ENCODE results near the gene IFNE.

DNA sequence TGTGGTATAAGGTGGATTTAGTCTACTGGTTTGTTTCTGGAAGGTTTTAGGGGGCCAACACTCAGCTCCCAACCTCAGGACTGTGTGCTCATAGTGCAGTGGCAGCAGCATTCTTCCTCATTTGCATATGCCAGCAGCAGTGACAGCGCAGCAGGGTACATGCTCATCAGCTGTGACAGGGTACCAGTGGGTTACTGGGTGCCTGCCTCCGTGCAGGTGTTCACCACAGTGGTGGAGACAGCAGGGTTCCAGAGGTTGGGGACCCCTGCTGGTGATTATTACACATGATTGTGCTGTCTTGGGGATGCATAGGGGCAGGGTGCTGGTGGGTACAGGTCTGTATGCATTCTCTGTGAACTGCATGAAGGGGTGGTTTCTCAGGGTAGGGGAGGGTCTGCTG lies 45.5 kb upstream of the IFNE start:
- TF ChIP-seq CTCF (IDR thresholded peaks at IDR 0.05) (no peak), POLR2A (IDR thresholded peaks at IDR 0.05) (no peak), EP300 (IDR thresholded peaks at IDR 0.05) (no peak)
